Effector CD8-positive, alpha-beta T cell (primary cell): Measurements from ENCODE around the gene CFAP92.

Experiments
- DNase-seq: peaks from one replicate; lab custom pipeline; 2025; lab: John Stamatoyannopoulos, UW

Gene CFAP92

GRCh38 chr3:129025691-129026435 lies 32.0 kb upstream of the CFAP92 start:
- no peak for DNase-seq

- DNase-seq: no peak
Observed at GRCh38 chr3:129025108-129025507, 31.2 kb upstream of the CFAP92 start.

- DNase-seq: no peak
Observed at GRCh38 chr3:129023909-129024308, 30.0 kb upstream of the CFAP92 start.

- no peak for DNase-seq
Observed at GRCh38 chr3:129023008-129023358, 29.1 kb upstream of the CFAP92 start.

- no peak for DNase-seq
Observed at GRCh38 chr3:129022114-129023007, 28.5 kb upstream of the CFAP92 start.

- DNase-seq: no peak
Observed at GRCh38 chr3:129021140-129021551, 27.3 kb upstream of the CFAP92 start.

GRCh38 chr3:129020691-129021090 lies 26.8 kb upstream of the CFAP92 start:
- DNase-seq: no peak

GRCh38 chr3:129019266-129019665 lies 25.4 kb upstream of the CFAP92 start:
- no peak for DNase-seq

- DNase-seq: no peak
Observed at GRCh38 chr3:129018751-129019150, 24.9 kb upstream of the CFAP92 start.

- no peak for DNase-seq
Observed at GRCh38 chr3:129018271-129018670, 24.4 kb upstream of the CFAP92 start.

GRCh38 chr3:129017484-129017899 lies 23.6 kb upstream of the CFAP92 start:
- DNase-seq: no peak

- DNase-seq: no peak
Observed at GRCh38 chr3:129016720-129017483, 23.0 kb upstream of the CFAP92 start.

GRCh38 chr3:129016356-129016719 lies 22.5 kb upstream of the CFAP92 start:
- peak; percentile 49 for DNase-seq

GRCh38 chr3:129015388-129016105 lies 21.7 kb upstream of the CFAP92 start:
- no peak for DNase-seq

GRCh38 chr3:129014793-129015345 lies 21.0 kb upstream of the CFAP92 start:
- no peak for DNase-seq

- no peak for DNase-seq
Observed at GRCh38 chr3:129014148-129014547, 20.3 kb upstream of the CFAP92 start.

GRCh38 chr3:129013491-129013891 lies 19.6 kb upstream of the CFAP92 start:
- DNase-seq: no peak

GRCh38 chr3:129010310-129010956 lies 16.6 kb upstream of the CFAP92 start:
- DNase-seq: no peak

GRCh38 chr3:129009266-129009665 lies 15.4 kb upstream of the CFAP92 start:
- DNase-seq: no peak

- DNase-seq: no peak
Observed at GRCh38 chr3:129007792-129008191, 13.9 kb upstream of the CFAP92 start.

- no peak for DNase-seq
Observed at GRCh38 chr3:129006864-129007263, 13.0 kb upstream of the CFAP92 start.
